Stimulated activated CD4-positive, alpha-beta T cell treated with anti-CD3 and anti-CD28 coated beads, Interleukin-2, amount 100 ng/mL, for 48 hours (primary cell): Measurements from ENCODE around the gene GPR173.

Experiments
- DNase-seq, 2 donors: peaks; one replicate each; pipeline ENCODE4 v3.0.0-alpha.2; 2020

GPR173 gene

GRCh38 chrX:53091354-53091753 is 42.8 kb downstream of the GPR173 start:
- no peak for DNase-seq

DNA sequence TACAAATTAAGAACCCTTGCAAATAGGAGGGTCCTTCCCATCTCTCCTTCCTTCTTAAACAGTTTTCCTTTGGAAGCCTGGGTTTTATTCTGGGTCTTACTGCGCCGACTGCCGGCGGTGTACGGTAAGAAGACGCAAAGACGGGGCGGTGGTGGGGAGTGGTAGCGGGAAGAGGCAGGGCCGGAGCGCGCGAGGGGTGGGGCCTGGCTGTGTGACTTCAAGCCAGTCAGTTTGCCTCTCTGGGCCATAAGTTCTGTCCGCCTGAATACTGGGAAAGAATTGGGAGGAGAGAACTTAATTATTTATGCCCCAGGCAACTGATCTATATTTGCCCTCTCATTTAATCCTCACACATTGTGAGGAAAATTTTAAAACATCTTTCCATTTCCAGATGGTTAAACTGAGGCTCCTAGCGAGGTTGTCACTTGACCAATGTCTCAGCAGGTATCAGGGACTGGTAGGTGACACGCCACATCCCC is 44.6 kb downstream of the GPR173 start:
- peak; percentile 56 to 66 for DNase-seq

DNA sequence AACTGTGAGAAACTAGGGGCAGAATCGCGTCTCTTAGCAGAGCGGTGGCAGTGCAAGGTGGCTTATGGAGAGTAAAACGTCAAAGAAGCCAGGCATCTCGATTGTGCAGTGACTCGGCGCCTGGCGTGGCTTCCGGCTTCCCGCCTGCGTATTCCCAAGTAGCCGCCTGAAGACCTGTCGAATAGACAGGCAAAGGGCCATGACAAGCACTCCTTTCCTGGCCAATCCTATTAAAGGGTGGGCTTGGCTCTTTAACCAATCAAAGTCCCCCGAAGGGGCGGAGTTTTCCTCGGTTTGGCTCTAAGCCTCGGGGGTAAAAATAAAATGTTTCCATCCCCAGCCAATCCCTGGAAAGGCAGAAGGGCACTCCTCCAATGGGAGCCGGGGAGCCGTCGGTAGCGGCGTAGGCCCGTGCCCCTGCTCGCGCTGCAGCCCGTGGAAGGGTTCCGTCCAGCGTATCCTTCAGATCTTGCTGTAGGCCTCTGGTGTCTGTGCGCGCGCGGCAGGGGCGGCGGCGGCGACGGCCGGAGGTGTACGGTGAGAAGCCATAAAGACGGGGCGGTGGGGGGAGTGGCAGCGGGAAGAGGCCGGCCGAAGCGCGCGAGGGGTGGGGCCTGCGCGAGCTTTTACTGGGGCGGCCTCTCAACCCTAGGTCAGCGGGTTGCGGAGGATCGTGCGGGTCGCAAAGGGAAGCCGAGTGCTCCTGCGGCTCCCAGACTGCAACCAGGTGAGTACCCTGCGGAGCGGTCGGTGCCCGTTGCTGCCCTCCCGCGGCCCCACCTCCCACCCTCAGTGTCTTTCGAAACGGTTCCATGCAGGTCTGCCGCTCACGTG is 45.4 kb downstream of the GPR173 start, which contains the start of gene KANTR:
Gene KANTR, plus strand, starts transcription at position 395 of the 834 bp plus-strand sequence. CDS start 30,131 bp downstream, outside the sequence.
- peak; percentile 63 to 70 for DNase-seq

DNA sequence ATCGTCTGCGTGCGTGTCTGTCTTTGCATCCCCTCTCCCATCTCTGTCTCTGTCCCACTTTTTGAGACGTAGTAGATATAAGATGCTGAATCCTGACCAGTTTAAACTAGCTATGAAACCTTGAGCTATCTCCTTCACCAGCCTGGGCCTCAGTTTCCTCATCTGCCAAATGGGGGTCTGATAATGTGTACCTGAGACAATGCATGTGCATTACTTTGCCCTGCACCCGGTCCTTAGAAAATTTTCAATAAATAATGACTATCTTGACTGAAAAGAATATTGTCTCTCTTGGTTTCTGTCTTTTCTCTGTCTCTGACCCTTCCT is 46.0 kb downstream of the GPR173 start:
- DNase-seq = no peak

DNA sequence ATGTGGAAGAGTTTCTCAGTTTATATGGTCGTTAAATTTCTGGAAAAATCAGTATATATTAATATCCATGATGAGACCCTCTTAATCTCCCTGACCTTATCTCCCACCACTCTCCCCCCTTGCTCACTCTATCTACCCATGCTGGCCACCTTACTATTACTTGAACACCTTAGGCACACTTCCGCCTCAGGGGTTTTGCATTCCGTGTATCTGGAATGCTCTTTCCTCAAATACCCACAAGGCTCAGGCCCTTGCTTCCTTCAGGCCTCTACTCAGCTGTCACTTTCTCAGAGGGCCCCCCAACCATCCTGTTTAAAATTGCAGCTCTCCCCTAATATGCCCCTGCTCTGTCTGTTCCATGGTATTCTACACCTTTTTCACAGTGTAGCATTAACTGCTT is 47.2 kb downstream of the GPR173 start:
- no peak for DNase-seq

GRCh38 chrX:53114864-53115549 is 66.4 kb downstream of the GPR173 start:
- DNase-seq = no peak

DNA sequence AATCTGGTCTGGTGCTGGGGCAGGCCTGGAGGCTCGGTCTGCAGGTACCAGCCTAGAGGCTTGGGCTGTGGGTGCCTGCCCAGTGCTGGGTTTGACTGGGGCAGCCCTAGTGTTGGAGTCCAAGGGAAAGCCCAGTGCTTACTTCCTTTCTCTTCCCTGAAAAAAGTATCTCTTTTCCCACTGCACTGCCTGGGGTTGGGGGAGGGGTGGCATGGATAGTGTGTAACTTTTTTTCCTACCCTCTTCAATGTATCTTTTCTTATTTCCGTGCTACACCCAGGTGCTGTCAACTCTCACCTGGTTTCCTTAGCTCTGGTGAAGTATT is 66.9 kb downstream of the GPR173 start:
- DNase-seq = no peak

DNA sequence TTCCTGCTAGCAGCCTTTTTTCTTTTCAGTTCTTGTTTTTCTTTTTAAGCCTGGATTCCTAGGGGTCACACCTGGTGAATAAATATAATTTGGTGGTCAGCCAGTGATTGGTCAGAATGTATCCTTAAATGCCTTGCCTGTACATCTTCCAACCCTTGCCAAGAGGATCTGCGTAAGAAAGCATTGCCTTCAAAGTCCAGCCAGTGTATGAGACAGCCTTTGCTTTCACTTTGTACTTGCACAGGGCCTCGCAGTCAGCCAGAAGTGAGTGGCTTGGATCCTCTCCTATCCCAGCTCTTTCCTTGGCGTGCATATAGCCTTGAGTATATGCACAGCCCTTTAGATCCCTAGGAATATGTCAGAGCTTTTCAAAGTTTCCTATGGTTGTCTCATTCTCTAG is 67.5 kb downstream of the GPR173 start:
- no peak for DNase-seq

DNA sequence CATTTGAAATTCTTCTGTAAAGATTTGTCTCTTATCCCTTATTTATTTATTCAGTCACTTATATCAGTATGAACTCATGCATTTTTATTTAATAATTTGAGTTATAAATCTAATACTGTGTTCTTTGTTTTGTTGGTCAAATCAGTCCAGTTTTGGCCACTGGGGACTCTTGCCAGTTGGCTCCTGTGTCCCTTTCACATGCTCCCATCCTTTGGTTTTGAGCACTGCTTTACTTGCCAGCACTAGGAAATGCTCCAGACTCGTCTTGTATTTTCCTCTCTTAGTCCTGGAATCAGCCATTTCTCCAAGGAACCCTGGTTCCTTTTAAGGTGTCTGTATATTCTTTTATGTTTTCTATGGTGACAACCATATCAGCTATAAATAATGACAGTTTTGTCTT is 73.4 kb downstream of the GPR173 start:
- no peak for DNase-seq

DNA sequence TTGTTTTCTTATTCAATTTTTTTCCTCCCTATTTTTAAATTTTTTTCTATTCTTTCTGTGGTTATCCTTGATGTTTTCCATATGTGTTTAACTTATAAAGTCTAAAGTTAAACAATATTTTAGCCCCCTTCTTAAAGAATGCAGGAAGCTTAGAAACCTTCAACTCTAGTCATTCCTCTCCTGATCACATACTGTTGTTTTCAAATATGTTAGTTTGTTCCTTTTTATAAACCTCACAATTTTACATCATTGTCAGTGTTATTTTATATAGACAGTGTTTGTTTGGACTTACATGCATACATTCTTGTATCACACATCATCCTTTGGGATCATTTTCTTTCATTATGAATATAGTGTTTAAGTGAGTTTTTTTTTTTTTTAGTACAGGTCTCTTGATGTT is 76.9 kb downstream of the GPR173 start:
- no peak for DNase-seq

DNA sequence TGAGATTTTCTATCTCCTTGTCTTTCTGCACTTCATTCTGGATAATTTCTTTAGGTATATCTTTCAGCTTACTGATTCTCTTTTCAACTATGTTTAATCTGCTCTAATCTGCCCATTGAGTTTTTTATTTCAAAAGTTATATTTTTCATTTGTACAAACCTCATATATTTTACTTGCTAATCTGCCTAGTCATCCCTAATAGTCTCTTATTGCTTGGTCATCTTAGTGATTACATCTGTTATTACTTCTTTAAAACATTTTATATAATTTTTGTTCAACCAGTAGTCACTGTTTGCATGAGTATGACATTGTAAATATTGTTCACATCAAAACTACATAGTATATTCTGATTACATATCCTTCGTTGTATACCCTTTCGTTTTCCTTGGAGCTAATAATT is 77.8 kb downstream of the GPR173 start:
- DNase-seq = no peak

DNA sequence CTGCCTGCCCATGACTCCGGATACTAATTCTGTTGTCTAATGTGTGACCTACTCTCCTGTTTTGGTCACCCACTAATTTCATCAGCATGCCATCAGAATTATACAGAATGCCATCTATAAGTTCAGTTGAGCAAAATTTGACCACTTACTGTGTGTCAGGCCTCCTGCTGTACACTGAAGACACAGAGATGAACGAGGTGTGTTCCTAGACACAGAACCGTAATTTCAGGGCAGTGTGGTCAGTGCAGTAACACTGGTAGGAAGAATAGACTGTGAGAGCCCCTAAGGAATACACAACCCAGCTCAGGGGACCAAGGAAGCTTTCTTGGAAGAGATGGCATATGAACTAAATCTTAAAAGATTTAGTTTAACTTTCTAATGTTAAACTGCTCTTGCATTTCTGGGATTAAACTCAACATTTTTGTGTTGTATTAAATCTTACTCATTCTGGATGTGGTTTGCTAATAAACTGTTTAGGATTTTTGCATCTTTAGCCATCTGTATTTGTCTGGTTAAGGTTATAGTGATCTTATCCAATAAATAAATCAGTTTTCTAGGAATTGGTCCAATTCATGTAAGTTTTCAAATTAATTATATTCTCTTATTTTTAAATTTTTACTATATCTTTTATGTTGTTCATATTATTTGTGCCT is 79.6 kb downstream of the GPR173 start:
- no peak for DNase-seq
